Activated effector memory CD4-positive, alpha-beta T cell treated with Interleukin-2 at 50 U/mL for 16 hours (primary cell): ENCODE measurements around the gene C16orf89.
"Not testable (repeated sequence)": the region's sequence is repeated elsewhere in the genome, so short reads cannot be mapped to it uniquely, and the experiment has no call there.

Source experiments
- DNase-seq: peaks from one replicate; pipeline ENCODE4 v3.0.0-alpha.2; 2020

Gene C16orf89

DNA sequence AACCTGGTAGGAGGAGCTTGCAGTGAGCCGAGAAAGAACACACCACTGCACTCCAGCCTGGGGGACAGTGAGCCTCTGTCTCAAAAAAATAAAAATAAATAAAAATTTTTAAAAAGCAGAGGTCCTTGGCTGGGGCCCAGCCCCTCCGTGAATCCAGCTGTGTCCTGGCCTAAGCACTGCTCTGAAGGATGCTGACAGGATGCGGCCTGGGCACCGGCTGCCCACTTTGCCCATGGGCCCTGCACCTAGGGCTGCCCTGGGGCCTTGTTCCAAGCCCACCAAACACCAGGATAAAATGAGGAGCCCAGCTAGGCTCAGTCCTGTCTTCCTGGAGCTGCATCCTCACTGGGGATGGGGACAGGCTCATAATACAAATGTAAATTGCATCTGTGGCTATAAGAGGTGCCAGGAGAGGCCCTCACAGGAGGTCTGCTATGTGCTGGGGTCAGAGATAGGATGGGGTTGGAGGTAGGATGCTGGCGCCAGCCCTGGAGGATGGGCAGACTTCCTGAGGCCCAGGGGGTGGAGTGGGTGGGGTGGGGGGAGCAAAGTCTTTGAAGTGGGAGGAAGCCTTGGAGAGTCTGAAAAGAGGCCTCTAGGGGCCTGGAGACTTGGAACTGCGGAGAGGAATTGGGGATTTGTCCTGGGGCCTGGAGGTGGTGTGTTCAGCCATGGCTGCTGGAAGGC, 6.2 kb downstream of the C16orf89 start:
- DNase-seq: no peak

GRCh38 chr16:5058476-5058875, 7.3 kb downstream of the C16orf89 start:
- DNase-seq: no peak

GRCh38 chr16:5056352-5056751, 9.4 kb downstream of the C16orf89 start:
- no peak for DNase-seq

- no peak for DNase-seq
These were observed 10.6 kb downstream of the C16orf89 start for GRCh38 chr16:5054876-5055865.

DNA sequence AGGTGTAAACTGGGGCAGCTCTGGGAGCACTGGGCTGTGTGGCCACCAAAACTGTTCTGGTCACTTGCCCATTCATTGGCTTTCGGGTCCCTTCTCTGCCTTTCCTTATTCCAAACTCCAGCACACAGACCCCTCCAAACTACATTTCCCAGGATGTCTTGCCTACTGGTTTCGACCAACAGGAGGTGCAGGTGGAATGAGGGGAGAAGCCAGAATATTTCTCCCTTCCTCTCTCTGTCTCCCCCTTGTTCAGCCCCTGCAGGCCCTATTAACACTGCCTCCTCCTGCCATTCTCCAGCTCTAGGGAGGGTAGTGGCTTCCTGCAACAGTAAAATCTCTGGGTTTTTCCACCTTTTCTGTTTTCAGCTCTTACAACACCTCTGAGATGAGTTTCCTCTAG, 18.8 kb downstream of the C16orf89 start:
- DNase-seq: no peak

DNA sequence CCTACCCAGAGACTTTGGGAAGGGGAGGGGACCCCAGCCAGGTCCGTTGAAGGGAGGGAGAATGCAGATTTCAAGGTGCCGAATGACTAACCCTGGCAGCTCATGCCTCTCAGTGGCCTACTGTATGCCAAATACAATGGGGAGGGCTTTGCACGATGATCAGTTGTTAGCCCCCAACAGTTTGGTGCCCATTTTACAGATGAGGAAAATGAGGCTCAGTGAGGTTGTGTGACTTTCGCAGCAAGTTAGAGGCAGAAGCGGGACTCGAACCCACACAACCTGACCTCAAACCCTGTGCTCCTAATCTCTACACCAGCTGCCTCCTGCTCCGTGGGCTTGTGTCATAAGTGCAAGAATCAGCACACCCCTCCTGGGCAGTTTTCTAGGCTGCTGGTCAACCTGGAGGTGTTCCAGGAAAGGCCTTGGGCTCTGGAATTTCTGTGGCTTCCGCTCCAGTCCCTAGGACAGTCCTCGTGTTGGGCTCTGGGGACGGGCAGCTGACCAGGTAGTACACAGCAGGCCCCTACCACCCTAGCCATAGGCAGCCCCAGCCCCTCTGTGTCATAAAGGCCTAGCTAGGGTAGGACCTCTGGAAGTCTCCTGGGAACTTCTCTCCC, 20.1 kb downstream of the C16orf89 start:
- DNase-seq: no peak

DNA sequence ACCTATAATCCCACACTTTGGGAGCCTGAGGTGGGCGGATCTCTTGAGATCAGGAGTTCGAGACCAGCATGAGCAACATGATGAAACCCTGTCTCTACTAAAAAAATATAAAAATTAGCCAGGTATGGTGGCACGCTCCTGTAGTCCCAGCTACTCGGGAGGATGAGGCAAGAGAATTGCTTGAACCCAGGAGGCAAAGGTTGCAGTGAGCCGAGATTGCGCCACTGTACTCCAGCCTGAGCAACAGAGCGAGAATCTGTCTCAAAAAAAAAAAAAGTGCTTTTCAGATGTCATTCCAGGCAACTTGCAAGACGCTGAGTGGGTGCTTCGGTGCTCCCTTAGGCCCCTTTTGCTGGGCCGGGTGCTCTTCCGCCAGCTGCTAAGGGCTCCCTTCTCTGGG, 21.2 kb downstream of the C16orf89 start:
- not testable (repeated sequence) for DNase-seq

- no peak for DNase-seq
These were observed 21.7 kb downstream of the C16orf89 start for GRCh38 chr16:5044011-5044540.

GRCh38 chr16:5042574-5043171, 23.1 kb downstream of the C16orf89 start:
- DNase-seq: no peak

- DNase-seq: no peak
These were observed 24.1 kb downstream of the C16orf89 start for GRCh38 chr16:5041600-5042133.

DNA sequence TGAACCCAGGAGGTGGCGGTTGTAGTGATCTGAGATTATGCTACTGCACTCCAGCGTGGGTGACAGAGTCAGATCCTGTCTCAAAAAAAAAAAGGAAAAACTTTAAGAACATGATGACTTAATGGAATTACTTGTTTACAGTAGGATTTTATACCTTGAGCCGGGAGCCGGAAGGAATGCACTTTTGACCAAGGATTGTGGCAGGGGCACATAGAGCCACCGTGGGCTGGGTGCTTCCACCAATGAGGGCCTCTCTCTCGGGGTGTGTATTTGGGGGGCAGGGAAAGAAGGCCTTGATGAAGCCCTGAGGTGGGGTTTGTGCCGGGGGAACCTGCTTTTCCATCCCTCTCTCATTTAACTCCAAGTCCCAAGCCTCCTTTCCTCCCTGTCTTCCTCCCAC, 25.3 kb downstream of the C16orf89 start:
- no peak for DNase-seq

GRCh38 chr16:5036228-5037156, 29.3 kb downstream of the C16orf89 start:
- DNase-seq: no peak

- DNase-seq: no peak
These were observed 29.9 kb downstream of the C16orf89 start for GRCh38 chr16:5035909-5036227.

DNA sequence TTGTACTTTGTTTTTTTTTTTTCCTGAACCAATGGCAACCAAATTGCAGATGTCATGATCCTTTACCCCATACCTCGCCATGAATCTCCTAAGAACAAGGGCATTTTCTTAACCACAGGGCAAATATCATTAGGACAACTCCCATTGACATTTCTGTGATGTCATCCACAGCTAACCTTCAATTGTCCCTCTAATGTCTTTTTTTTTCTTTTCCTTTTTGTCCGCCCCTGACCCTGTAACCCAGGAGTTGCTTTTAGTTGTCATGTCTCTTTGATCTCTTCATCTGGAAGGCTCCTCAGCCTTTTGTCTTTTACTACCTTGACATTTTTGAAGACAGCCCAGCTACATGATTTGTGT, 31.6 kb downstream of the C16orf89 start:
- DNase-seq: no peak

GRCh38 chr16:5033256-5034166, 32.2 kb downstream of the C16orf89 start, which contains the start of gene NAGPA:
Gene NAGPA (minus strand): TSS chr16:5033935. CDS start chr16:5033914, 21 bp downstream.
- DNase-seq: peak; percentile 78

GRCh38 chr16:5032748-5033167, 33.0 kb downstream of the C16orf89 start:
- DNase-seq: no peak

DNA sequence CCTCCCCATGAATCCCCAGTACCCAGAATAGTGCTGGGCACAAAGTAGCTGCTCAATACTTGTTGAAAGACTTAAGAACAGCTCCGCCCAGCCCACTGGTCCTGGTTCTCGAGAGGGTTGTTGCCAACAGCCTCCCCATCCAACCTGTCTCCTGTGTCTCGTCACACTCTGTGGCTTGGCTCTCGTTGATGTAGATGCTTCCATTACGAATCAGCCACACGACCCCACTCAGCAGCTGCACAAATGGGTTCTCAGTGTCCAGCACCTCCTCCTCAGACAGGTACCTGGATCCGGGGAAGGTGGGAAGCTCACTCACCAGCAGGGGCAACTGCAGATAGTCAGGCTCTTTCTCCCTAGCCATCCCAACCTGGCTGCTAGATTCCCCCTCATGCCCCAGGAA, 34.2 kb downstream of the C16orf89 start:
- DNase-seq: no peak

DNA sequence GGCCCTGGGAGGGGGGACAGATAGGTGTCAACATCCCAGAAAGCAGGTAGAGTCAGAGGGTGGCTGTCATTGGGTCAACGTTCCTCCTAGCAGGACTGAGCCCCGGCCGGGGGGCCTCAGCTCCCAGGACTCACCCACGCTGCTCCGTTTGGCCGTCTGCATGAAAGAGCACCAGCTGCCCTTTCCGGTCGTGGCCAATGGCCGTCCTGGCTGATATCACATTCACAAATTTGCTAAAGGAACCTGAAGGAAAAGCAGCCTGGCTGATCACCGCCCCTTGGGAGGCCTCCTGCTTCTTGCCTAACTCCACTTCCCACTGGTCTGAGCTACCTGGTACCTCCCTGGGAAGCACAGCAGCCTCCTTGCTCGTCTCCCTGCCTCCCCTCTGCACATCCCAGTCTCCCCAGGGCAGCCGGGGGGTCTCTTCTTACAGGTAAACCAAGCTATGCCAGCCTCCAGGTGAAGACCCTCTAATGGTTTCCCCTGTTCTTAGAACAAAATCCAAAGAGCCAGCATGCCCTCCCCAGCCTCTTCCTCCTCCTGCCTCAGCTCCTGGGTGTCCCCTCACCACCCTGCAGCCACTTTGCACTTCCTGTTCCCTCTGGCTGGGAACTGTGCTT, 35.4 kb downstream of the C16orf89 start:
- DNase-seq: no peak

GRCh38 chr16:5028950-5029475, 36.7 kb downstream of the C16orf89 start:
- no peak for DNase-seq
